HepG2 (cell line): Measurements from ENCODE around the gene TMEM53. TPM values are rescaled to one million over a fixed set of nuclear protein-coding genes. Genes with fewer than 3 reads are reported as not detected.

ENCODE experiments used
- ATAC-seq: fragments of 200-7000 bp; cut with Tn5 transposase; 3 replicates; pipeline ENCODE4 v1.9.1; 2020; ENCODE audit warnings: mild to moderate bottlenecking, moderate library complexity
- BruUV-seq: library from RNA; stranded (reverse); fragments of 400-500 nt; replicated peaks from 2 replicates; lab custom pipeline; 2021; lab: Mats Ljungman, UMichigan
- CTCF ChIA-PET: fragments of 300-600 bp; formaldehyde crosslinking; extraction: SDS; loops from one replicate; lab custom pipeline; 2021; ENCODE audit warnings: low total read pairs, inconsistent platforms, low intra/inter-chr PET ratio; lab: Yijun Ruan, JAX
- POLR2A ChIA-PET: fragments of 350-600 bp; sonication (Branson Sonifier 250); formaldehyde crosslinking; loops from one replicate; lab custom pipeline; 2020; ENCODE audit warnings: antibody characterized with exemption, inconsistent platforms; lab: Yijun Ruan, JAX
- DNase-seq: peaks from one replicate; pipeline ENCODE4 v3.0.0-alpha.2; 2015; ENCODE audit warnings: low spot score
- FAIRE-seq: peaks from 3 replicates; lab custom pipeline; 2011; peaks lifted over from hg19 to GRCh38; lab: Jason Lieb, UNC
- H2AFZ ChIP-seq: one replicate; pipeline ENCODE4 v1.6.1; 2011; ENCODE audit warnings: low read length, inconsistent platforms
- H3K27ac ChIP-seq: fragments of 300-600 bp; 3 replicates; pipeline ENCODE4 v1.8.0; 2011; ENCODE audit warnings: mixed run types, mild to moderate bottlenecking, mixed read lengths, low read length, inconsistent platforms; ENCODE audit not compliant: insufficient read depth; ENCODE audit errors: extremely low read length
- H3K27me3 ChIP-seq, 2 experiments: fragments of 200-600 bp in 1 of 2; 2 replicates in 1 of 2; 3 replicates in 1 of 2; pipeline versions ENCODE4 v1.6.0 to v1.8.0; 2011; ENCODE audit warnings: low read length in 2 of 2, mild to moderate bottlenecking in 2 of 2, moderate library complexity in 2 of 2, inconsistent platforms in 1 of 2; ENCODE audit not compliant: insufficient read depth in 2 of 2, control insufficient read depth in 1 of 2
- H3K36me3 ChIP-seq, 2 experiments: fragments of 200-600 bp in 1 of 2; replicated peaks in 1 of 2; 2 replicates in 1 of 2; 3 replicates in 1 of 2; pipeline versions ENCODE4 v1.5.1 to v1.8.0; 2011; ENCODE audit warnings: low read length in 2 of 2, inconsistent platforms in 1 of 2; ENCODE audit not compliant: insufficient read depth in 2 of 2, control insufficient read depth in 1 of 2
- H3K4me1 ChIP-seq: 2 replicates; pipeline ENCODE4 v1.5.1; 2012; ENCODE audit warnings: low read length, inconsistent platforms; ENCODE audit not compliant: insufficient read depth
- H3K4me2 ChIP-seq: 2 replicates; pipeline ENCODE4 v1.6.0; 2011; ENCODE audit warnings: low read depth, low read length, inconsistent platforms
- H3K4me3 ChIP-seq, 3 experiments: fragments of 200-600 bp in 1 of 3; sonication (generic), shearing (Covaris generic) in 1 of 3; replicated peaks in 1 of 3; 2 replicates each; pipeline ENCODE4 v1.5.1; 2011 to 2016; ENCODE audit warnings: low read length in 3 of 3, inconsistent platforms in 2 of 3, low read depth in 2 of 3, mild to moderate bottlenecking in 2 of 3, control low read depth in 1 of 3, mixed read lengths in 1 of 3; ENCODE audit not compliant: insufficient read depth in 1 of 3
- H3K79me2 ChIP-seq: one replicate; pipeline ENCODE4 v1.6.1; 2011; ENCODE audit warnings: low read length, inconsistent platforms; ENCODE audit not compliant: insufficient read depth
- H3K9ac ChIP-seq: 2 replicates; pipeline ENCODE4 v1.6.0; 2011; ENCODE audit warnings: mild to moderate bottlenecking, low read depth, low read length, inconsistent platforms; ENCODE audit not compliant: insufficient read depth
- H3K9me3 ChIP-seq: 2 replicates; pipeline ENCODE4 v1.5.1; 2012; ENCODE audit warnings: mild to moderate bottlenecking, low read length
- H4K20me1 ChIP-seq: 2 replicates; pipeline ENCODE4 v1.6.0; 2011; ENCODE audit warnings: inconsistent platforms, mild to moderate bottlenecking, low read length, moderate library complexity; ENCODE audit not compliant: insufficient read depth
- ETS1 ChIP-seq: sonication (generic); formaldehyde crosslinking; IDR thresholded peaks from 2 replicates; pipeline ENCODE4 v1.4.0; 2020; ENCODE audit warnings: missing genetic modification reagents
- ETV5 ChIP-seq: IDR thresholded peaks from 2 replicates; pipeline ENCODE4 v1.6.1; 2018; ENCODE audit warnings: missing biosample characterization, missing genetic modification reagents, inconsistent platforms, borderline replicate concordance
- HDAC6 ChIP-seq: fragments of 200-600 bp; sonication (generic); IDR thresholded peaks from 2 replicates; pipeline ENCODE4 v1.7.0; 2017; ENCODE audit warnings: mild to moderate bottlenecking, antibody characterized with exemption, low read length, low read depth
- HNF4A ChIP-seq: sonication (generic); formaldehyde crosslinking; IDR thresholded peaks from 2 replicates; pipeline ENCODE4 v1.4.0; 2020; ENCODE audit warnings: missing genetic modification reagents
- HNF4G ChIP-seq, 2 experiments: sonication (generic) in 1 of 2; formaldehyde crosslinking in 1 of 2; IDR thresholded peaks; 2 replicates each; pipeline versions ENCODE4 v1.4.0 to v1.6.1; 2011 to 2020; ENCODE audit warnings: borderline replicate concordance in 2 of 2, low read depth in 2 of 2, mild to moderate bottlenecking in 2 of 2, low read length in 1 of 2, missing genetic modification reagents in 1 of 2, moderate library complexity in 1 of 2
- KLF11 ChIP-seq: IDR thresholded peaks from 2 replicates; pipeline ENCODE4 v1.6.1; 2016; ENCODE audit warnings: missing compliant biosample characterization
- MAFF ChIP-seq: IDR thresholded peaks from 2 replicates; pipeline ENCODE4 v1.6.1; 2011; ENCODE audit warnings: low read depth, low read length, improper control_type of control experiment
- MAFK ChIP-seq, 2 experiments: IDR thresholded peaks in 1 of 2; conservative IDR thresholded peaks in 1 of 2; 2 replicates each; pipeline ENCODE4 v1.6.1; 2011; ENCODE audit warnings: improper control_type of control experiment in 2 of 2, low read length in 2 of 2
- NPAS2 ChIP-seq: sonication (generic); formaldehyde crosslinking; IDR thresholded peaks from 2 replicates; pipeline ENCODE4 v1.8.0; 2022; ENCODE audit warnings: mild to moderate bottlenecking, missing genetic modification reagents, borderline replicate concordance
- NR2F1 ChIP-seq, 2 experiments: fragments of 450-650 bp in 1 of 2; formaldehyde crosslinking in 1 of 2; IDR thresholded peaks; 2 replicates each; pipeline versions ENCODE4 v1.5.0 to v1.6.1; 2016 to 2020; ENCODE audit warnings: mild to moderate bottlenecking in 1 of 2, missing compliant biosample characterization in 1 of 2, missing genetic modification reagents in 1 of 2, moderate library complexity in 1 of 2
- REPIN1 ChIP-seq: sonication (generic); formaldehyde crosslinking; IDR thresholded peaks from 2 replicates; pipeline ENCODE4 v1.8.0; 2022; ENCODE audit warnings: missing genetic modification reagents, low read depth, mild to moderate bottlenecking, borderline replicate concordance
- SAP130 ChIP-seq: IDR thresholded peaks from 2 replicates; pipeline ENCODE4 v1.6.1; 2016; ENCODE audit warnings: low read depth
- TBL1XR1 ChIP-seq: fragments of 150-350 bp; IDR thresholded peaks from 2 replicates; pipeline ENCODE4 v1.6.1; 2014; ENCODE audit warnings: borderline replicate concordance, low read length; ENCODE audit not compliant: partially characterized antibody
- ZNF713 ChIP-seq: sonication (generic); formaldehyde crosslinking; IDR thresholded peaks from 2 replicates; pipeline ENCODE4 v1.4.0; 2020; ENCODE audit warnings: mild to moderate bottlenecking, missing genetic modification reagents
- WGBS: methylation state at CpG from one replicate; pipeline ENCODE4 v1.1.6; 2017; ENCODE audit warnings: low lambda C conversion rate; 5-methylcytosine and 5-hydroxymethylcytosine counted together
- in situ Hi-C: cut with HindIII; loops from 2 replicates; pipeline ENCODE4 v1.10.0; 2017; ENCODE audit warnings: low pct_unique_long_range_greater_than_20kb; ENCODE audit not compliant: extremely low pct_ligation_motif_present
- intact Hi-C: fragments of 100-400 bp; cut with micrococcal nuclease; formaldehyde crosslinking; loops from one replicate; pipeline ENCODE4 v1.10.0; 2022; ENCODE audit not compliant: unreplicated experiment
- polyA plus RNA-seq, 8 experiments: library from polyadenylated mRNA; depleted of rRNA in 3 of 8; stranded (reverse) in 7 of 8; unstranded in 1 of 8; fragments of >200 nt; fragmentation: Illumina TruSeq in 4 of 8; extraction: Trizol in 4 of 8; gene quantifications; 2 replicates each; pipeline versions ENCODE4 v1.2.1 to v1.2.3, GENCODE V29; 2011 to 2016; ENCODE audit warnings: low read depth in 4 of 8, missing spikeins in 1 of 8, mixed read lengths in 1 of 8; ENCODE audit not compliant: insufficient read depth in 1 of 8
- total RNA-seq, 5 experiments: library from RNA; depleted of rRNA; stranded (reverse); fragments of >200 nt; fragmentation: Illumina TruSeq; extraction: Trizol; gene quantifications; 2 replicates each; pipeline ENCODE4 v1.2.3, GENCODE V29; 2016; ENCODE audit warnings: low read depth in 1 of 5
- TF ChIP-seq, protein P1 (sequence below): sonication (generic); formaldehyde crosslinking; IDR thresholded peaks from 2 replicates; pipeline ENCODE4 v1.4.0; 2020; ENCODE audit warnings: missing genetic modification reagents
- TF ChIP-seq, protein P2 (sequence below): IDR thresholded peaks from 2 replicates; pipeline ENCODE4 v1.6.1; 2016; ENCODE audit warnings: low read depth

Gene TMEM53
- total and polyA plus RNA-seq, 2 of the 13 experiments (the other 11 are each of a cell fraction or from before 2014, with no cell fraction given), result 12.6 to 20.2 TPM

- Histone ChIP-seq H4K20me1 (no peaks in the 10 kb centered on the region), H3K36me3 (no peaks in the 10 kb centered on the region), H3K27me3 (no peaks in the 10 kb centered on the region), H3K9me3 (no peaks in the 10 kb centered on the region), H3K27ac (peak overlapping the region; percentile 24), H2AFZ (no peak overlapping the region), H3K9ac (no peak overlapping the region), H3K4me3 (no peak overlapping the region), H3K4me2 (peak overlapping the region; percentile 26; the same call in 1 of the 2 replicates), H3K79me2 (no peaks in the 10 kb centered on the region), H3K4me1 (peaks cover 99% of the 10 kb centered on the region)
- no peak for ATAC-seq
- FAIRE-seq, result no peak
- BruUV-seq, result no TSS peak
- in situ Hi-C loops, result no loop called here
- intact Hi-C loops, result no loop called here
- WGBS, result 55% methylated on average over 5 of the region's 5 CpGs
- CTCF ChIA-PET, result no interaction called here
- DNase-seq, result no peak
- POLR2A ChIA-PET, result interaction anchor here (0.9 to 1.1 kb wide), 2 partner anchors 42 to 51 kb away, joined by 3 to 4 read pairs; no protein-coding TSS in a partner anchor
- TF ChIP-seq MAFK (conservative IDR thresholded peaks at IDR 0.05 in 1 of 2, IDR thresholded peaks at IDR 0.05 in 1 of 2; ENCODE audit: low read length in 2 of 2) (peak; percentile 73 to 80), MAFF (peak; percentile 67; the same call in 1 of the 2 replicates), ETV5 (CRISPR knock-in tag) (peak; percentile 64; the same call in 1 of the 2 replicates), ETS1 (CRISPR knock-in tag) (no peak), ZNF713 (CRISPR knock-in tag) (no peak), REPIN1 (no peak), KLF11 (CRISPR knock-in tag) (no peak), NPAS2 (CRISPR knock-in tag) (0 out of 2 replicates have a peak, but pooled peaks have one; percentile 41), HDAC6 (no peak), SAP130 (0 out of 2 replicates have a peak, but pooled peaks have one; percentile 21), HNF4A (CRISPR knock-in tag) (peak; percentile 83), NR2F1 (CRISPR knock-in tag; IDR thresholded peaks at IDR 0.05) (no peak), HNF4G (IDR thresholded peaks at IDR 0.05; ENCODE audit: borderline replicate concordance, low read depth, low read length) (0 out of 2 replicates have a peak, but pooled peaks have one; percentile 49), HNF4G (CRISPR knock-in tag; IDR thresholded peaks at IDR 0.05; ENCODE audit: borderline replicate concordance, low read depth) (peak; percentile 32; the same call in 1 of the 2 replicates), TBL1XR1 (no peak)
- TF ChIP-seq, protein P1, sequence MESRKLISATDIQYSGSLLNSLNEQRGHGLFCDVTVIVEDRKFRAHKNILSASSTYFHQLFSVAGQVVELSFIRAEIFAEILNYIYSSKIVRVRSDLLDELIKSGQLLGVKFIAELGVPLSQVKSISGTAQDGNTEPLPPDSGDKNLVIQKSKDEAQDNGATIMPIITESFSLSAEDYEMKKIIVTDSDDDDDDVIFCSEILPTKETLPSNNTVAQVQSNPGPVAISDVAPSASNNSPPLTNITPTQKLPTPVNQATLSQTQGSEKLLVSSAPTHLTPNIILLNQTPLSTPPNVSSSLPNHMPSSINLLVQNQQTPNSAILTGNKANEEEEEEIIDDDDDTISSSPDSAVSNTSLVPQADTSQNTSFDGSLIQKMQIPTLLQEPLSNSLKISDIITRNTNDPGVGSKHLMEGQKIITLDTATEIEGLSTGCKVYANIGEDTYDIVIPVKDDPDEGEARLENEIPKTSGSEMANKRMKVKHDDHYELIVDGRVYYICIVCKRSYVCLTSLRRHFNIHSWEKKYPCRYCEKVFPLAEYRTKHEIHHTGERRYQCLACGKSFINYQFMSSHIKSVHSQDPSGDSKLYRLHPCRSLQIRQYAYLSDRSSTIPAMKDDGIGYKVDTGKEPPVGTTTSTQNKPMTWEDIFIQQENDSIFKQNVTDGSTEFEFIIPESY (CRISPR knock-in tag), result peak; percentile 98
- TF ChIP-seq, protein P2, sequence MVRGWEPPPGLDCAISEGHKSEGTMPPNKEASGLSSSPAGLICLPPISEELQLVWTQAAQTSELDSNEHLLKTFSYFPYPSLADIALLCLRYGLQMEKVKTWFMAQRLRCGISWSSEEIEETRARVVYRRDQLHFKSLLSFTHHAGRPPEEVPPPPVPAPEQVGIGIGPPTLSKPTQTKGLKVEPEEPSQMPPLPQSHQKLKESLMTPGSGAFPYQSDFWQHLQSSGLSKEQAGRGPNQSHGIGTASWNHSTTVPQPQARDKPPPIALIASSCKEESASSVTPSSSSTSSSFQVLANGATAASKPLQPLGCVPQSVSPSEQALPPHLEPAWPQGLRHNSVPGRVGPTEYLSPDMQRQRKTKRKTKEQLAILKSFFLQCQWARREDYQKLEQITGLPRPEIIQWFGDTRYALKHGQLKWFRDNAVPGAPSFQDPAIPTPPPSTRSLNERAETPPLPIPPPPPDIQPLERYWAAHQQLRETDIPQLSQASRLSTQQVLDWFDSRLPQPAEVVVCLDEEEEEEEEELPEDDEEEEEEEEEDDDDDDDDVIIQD (CRISPR knock-in tag), result peak; percentile 41; the same call in 1 of the 2 replicates
Observed at GRCh38 chr1:44679468-44679867, 5.2 kb upstream of the TMEM53 start.
